ENCODE data around the gene NDRG2. TPM values are rescaled to one million over a fixed set of nuclear protein-coding genes. Genes with fewer than 3 reads are reported as not detected.
A peak's percentile ranks its signal among the peaks of the same experiment; 100 is the strongest.

NDRG2 gene
- total RNA-seq, 1 donor: not detected

DNA sequence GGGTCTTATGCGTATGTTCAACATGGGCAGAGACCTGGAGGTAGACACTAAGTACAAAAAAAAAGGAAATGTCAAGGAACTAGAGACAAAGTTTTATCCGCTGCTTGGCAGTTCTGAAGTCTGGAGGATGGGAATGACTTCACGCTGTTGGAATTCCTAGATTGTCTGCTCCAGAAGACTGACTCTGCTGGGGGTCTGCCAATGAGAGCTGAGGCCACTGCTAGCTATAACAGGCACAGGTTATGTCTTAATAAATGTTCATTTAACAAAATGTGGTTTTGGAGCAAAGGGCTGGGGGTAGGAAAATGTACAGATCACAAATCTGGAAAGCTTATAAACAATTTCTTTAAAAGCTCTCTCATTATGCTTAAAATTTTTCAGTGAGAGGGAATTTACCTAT lies 38.6 kb upstream of the NDRG2 start:
- Histone ChIP-seq H3K36me3 (ENCODE audit: insufficient read depth, low read length) (no peaks in the 10 kb centered on the region), H2AFZ (ENCODE audit: low read length) (no peak overlapping the region), H3K27ac (ENCODE audit: low read depth, low read length) (no peak overlapping the region), H3K27me3 (ENCODE audit: insufficient read depth, low read length) (no peaks in the 10 kb centered on the region), H4K20me1 (ENCODE audit: insufficient read depth, low read length) (no peaks in the 10 kb centered on the region), H3K4me1 (ENCODE audit: insufficient read depth, low read length) (peaks cover 27% of the 10 kb centered on the region), H3K79me2 (ENCODE audit: insufficient read depth, low read length) (no peaks in the 10 kb centered on the region), H3K9me3 (ENCODE audit: low read depth, low read length) (no peaks in the 10 kb centered on the region), H3K4me3 (ENCODE audit: insufficient read depth, low read length) (no peak overlapping the region), H3K4me2 (ENCODE audit: insufficient read depth, low read length) (peak overlapping the region; percentile 8)
- peak; percentile 86 for DNase-seq (ENCODE audit: insufficient read length, low spot score, missing footprints)
- TF ChIP-seq, protein P1, sequence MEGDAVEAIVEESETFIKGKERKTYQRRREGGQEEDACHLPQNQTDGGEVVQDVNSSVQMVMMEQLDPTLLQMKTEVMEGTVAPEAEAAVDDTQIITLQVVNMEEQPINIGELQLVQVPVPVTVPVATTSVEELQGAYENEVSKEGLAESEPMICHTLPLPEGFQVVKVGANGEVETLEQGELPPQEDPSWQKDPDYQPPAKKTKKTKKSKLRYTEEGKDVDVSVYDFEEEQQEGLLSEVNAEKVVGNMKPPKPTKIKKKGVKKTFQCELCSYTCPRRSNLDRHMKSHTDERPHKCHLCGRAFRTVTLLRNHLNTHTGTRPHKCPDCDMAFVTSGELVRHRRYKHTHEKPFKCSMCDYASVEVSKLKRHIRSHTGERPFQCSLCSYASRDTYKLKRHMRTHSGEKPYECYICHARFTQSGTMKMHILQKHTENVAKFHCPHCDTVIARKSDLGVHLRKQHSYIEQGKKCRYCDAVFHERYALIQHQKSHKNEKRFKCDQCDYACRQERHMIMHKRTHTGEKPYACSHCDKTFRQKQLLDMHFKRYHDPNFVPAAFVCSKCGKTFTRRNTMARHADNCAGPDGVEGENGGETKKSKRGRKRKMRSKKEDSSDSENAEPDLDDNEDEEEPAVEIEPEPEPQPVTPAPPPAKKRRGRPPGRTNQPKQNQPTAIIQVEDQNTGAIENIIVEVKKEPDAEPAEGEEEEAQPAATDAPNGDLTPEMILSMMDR (IDR thresholded peaks at IDR 0.05; ENCODE audit: extremely low read depth, low read depth, low read length): no peak

DNA sequence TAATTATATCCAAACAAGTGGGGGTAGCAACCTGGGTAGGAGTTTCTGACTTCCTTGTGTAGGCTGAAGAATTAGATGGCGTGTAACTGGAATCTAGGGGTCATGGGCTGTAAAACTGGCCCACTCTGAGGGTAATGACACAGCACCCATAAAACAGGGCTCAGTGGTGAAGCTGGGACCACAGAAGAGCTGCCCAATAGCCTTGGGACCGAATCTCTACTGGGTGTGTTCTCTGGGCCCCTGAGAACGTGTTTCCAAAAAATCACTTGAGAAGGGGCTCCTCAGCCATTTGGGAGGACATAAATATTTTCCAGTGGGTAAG lies 36.4 kb upstream of the NDRG2 start:
- Histone ChIP-seq H3K79me2 (ENCODE audit: insufficient read depth, low read length) (no peaks in the 10 kb centered on the region), H3K27me3 (ENCODE audit: insufficient read depth, low read length) (no peaks in the 10 kb centered on the region), H3K27ac (ENCODE audit: low read depth, low read length) (no peak overlapping the region), H2AFZ (ENCODE audit: low read length) (no peak overlapping the region), H3K4me3 (ENCODE audit: insufficient read depth, low read length) (no peak overlapping the region), H3K4me1 (ENCODE audit: insufficient read depth, low read length) (peaks cover 35% of the 10 kb centered on the region), H4K20me1 (ENCODE audit: insufficient read depth, low read length) (no peaks in the 10 kb centered on the region), H3K36me3 (ENCODE audit: insufficient read depth, low read length) (no peaks in the 10 kb centered on the region), H3K9me3 (ENCODE audit: low read depth, low read length) (no peaks in the 10 kb centered on the region), H3K4me2 (ENCODE audit: insufficient read depth, low read length) (no peak overlapping the region)
- DNase-seq (ENCODE audit: insufficient read length, low spot score, missing footprints): no peak
- TF ChIP-seq, protein P1 (IDR thresholded peaks at IDR 0.05; ENCODE audit: extremely low read depth, low read depth, low read length): no peak

DNA sequence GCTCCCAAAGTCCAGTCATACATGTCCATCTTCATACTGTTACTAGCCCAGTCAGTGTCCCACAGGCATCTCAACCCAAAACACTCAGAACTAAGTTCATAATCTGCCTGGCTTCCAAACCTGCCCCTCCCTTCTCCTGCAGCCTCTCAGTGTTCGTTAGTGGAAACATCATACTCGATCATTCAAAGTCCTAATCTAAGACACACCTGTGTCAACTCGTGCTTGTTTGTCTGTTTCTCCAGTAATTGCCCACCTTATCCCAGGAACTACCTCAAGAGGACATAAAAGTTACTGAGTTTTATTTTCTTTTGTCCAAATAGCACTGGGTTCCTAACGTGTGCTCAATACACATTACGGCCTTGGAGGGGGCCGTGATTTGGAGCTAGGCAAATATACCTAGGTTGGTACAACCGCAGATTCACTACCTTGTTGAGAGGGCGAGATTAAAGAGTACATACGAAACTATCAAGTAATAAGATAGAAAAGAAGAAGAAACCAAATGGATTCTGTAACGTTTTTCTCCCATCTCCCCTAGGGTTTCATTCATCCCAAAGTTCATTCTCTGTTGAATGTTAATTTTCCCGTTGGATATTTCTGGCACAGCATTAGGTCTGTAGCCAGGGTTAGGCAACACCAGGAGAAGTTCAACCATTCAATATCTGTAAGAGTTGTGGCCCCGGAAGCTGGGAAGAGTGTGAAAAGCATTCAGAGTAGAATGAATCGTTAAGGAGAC lies 35.9 kb upstream of the NDRG2 start:
- no peaks in the 10 kb centered on the region for H3K36me3 ChIP-seq (ENCODE audit: insufficient read depth, low read length)
- H3K79me2 ChIP-seq (ENCODE audit: insufficient read depth, low read length): no peaks in the 10 kb centered on the region
- no peaks in the 10 kb centered on the region for H3K27me3 ChIP-seq (ENCODE audit: insufficient read depth, low read length)
- H3K4me1 ChIP-seq (ENCODE audit: insufficient read depth, low read length): peaks cover 35% of the 10 kb centered on the region
- no peaks in the 10 kb centered on the region for H3K9me3 ChIP-seq (ENCODE audit: low read depth, low read length)
- H3K4me3 ChIP-seq (ENCODE audit: insufficient read depth, low read length): no peak overlapping the region
- peak overlapping the region; percentile 62 for H2AFZ ChIP-seq (ENCODE audit: low read length)
- peak overlapping the region; percentile 66 for H3K4me2 ChIP-seq (ENCODE audit: insufficient read depth, low read length)
- TF ChIP-seq, protein P1 (IDR thresholded peaks at IDR 0.05; ENCODE audit: extremely low read depth, low read depth, low read length): no peak
- no peaks in the 10 kb centered on the region for H4K20me1 ChIP-seq (ENCODE audit: insufficient read depth, low read length)
- DNase-seq (ENCODE audit: insufficient read length, low spot score, missing footprints): peak; percentile 27
- H3K27ac ChIP-seq (ENCODE audit: low read depth, low read length): peak overlapping the region; percentile 1

DNA sequence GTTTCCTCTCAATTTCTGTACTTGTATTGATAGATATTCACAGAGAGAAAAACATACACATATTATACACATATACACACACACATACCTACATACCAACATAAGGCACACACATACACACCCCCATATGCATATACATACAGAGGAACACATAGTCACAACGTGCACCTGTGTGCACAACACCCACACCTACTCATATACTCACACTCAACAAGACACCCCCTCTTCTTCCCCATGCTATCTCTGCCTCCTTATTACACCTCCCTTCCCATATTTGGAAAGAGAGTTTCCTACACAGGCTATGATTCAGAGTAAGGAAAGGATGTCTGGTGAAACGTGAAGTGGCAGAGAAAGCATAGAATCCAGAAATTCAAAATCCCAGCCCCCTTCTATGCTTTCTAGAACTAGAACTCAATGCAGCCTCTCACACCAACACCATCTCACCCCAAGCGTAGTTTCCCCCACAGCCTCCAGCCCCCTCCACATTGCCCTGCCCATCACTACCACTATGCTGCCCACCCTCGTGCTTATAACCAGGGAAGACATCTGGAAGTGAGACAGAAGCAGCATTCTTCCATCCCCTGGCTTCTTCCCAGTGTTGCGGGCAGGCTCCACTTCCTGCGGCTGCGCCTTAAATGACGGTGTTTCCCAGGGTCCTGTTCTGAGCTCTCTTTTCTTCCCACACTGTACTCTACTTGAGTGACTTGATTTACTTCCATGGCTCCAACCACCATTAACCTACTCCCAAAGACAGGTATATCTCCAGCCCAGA lies 35.2 kb upstream of the NDRG2 start:
- H4K20me1 ChIP-seq (ENCODE audit: insufficient read depth, low read length): no peaks in the 10 kb centered on the region
- no peaks in the 10 kb centered on the region for H3K9me3 ChIP-seq (ENCODE audit: low read depth, low read length)
- H2AFZ ChIP-seq (ENCODE audit: low read length): peak overlapping the region; percentile 62
- H3K27me3 ChIP-seq (ENCODE audit: insufficient read depth, low read length): no peaks in the 10 kb centered on the region
- TF ChIP-seq, protein P1 (IDR thresholded peaks at IDR 0.05; ENCODE audit: extremely low read depth, low read depth, low read length): no peak
- H3K79me2 ChIP-seq (ENCODE audit: insufficient read depth, low read length): no peaks in the 10 kb centered on the region
- peak overlapping the region; percentile 66 for H3K4me2 ChIP-seq (ENCODE audit: insufficient read depth, low read length)
- no peaks in the 10 kb centered on the region for H3K36me3 ChIP-seq (ENCODE audit: insufficient read depth, low read length)
- peak; percentile 42 for DNase-seq (ENCODE audit: insufficient read length, low spot score, missing footprints)
- peak overlapping the region; percentile 1 for H3K27ac ChIP-seq (ENCODE audit: low read depth, low read length)
- H3K4me3 ChIP-seq (ENCODE audit: insufficient read depth, low read length): peak overlapping the region; percentile 15
- H3K4me1 ChIP-seq (ENCODE audit: insufficient read depth, low read length): peaks cover 35% of the 10 kb centered on the region
